HEK293T (cell line): ENCODE results near the gene NAIF1.

Source experiments
- CTCF ChIA-PET: fragments of 350-600 bp; formaldehyde crosslinking; extraction: SDS; loops from one replicate; lab custom pipeline; 2021; ENCODE audit warnings: antibody characterized with exemption, inconsistent platforms; lab: Yijun Ruan, JAX
- POLR2A ChIA-PET: fragments of 350-600 bp; formaldehyde crosslinking; extraction: SDS; loops from one replicate; lab custom pipeline; 2020; ENCODE audit warnings: antibody characterized with exemption, inconsistent platforms; lab: Yijun Ruan, JAX
- DNase-seq: peaks from one replicate; pipeline ENCODE4 v3.0.0; 2012; ENCODE audit warnings: mixed read lengths; ENCODE audit errors: extremely low spot score
- ARNT ChIP-seq: fragments of 450-650 bp; IDR thresholded peaks from 2 replicates; pipeline ENCODE4 v1.6.1; 2017; ENCODE audit warnings: mild to moderate bottlenecking
- BHLHE40 ChIP-seq: fragments of 450-650 bp; IDR thresholded peaks from 2 replicates; pipeline ENCODE4 v1.6.1; 2016; ENCODE audit warnings: mild to moderate bottlenecking, moderate library complexity, borderline replicate concordance
- CTBP1 ChIP-seq: fragments of 450-650 bp; IDR thresholded peaks from 2 replicates; pipeline ENCODE4 v1.6.1; 2016; ENCODE audit warnings: borderline replicate concordance
- ELF4 ChIP-seq: fragments of 450-650 bp; IDR thresholded peaks from 2 replicates; pipeline ENCODE4 v1.6.1; 2017; ENCODE audit warnings: antibody characterized with exemption
- FOXA1 ChIP-seq: fragments of 450-650 bp; IDR thresholded peaks from 2 replicates; pipeline ENCODE4 v1.6.1; 2016; ENCODE audit warnings: mild to moderate bottlenecking
- FOXK2 ChIP-seq: fragments of 450-650 bp; IDR thresholded peaks from 2 replicates; pipeline ENCODE4 v1.6.1; 2016; ENCODE audit warnings: mild to moderate bottlenecking
- FOXM1 ChIP-seq: fragments of 450-650 bp; IDR thresholded peaks from 2 replicates; pipeline ENCODE4 v1.6.1; 2017; ENCODE audit warnings: mild to moderate bottlenecking, borderline replicate concordance
- HDGF ChIP-seq: fragments of 450-650 bp; IDR thresholded peaks from 2 replicates; pipeline ENCODE4 v1.6.1; 2017; ENCODE audit warnings: antibody characterized with exemption, borderline replicate concordance
- L3MBTL2 ChIP-seq: fragments of 450-650 bp; conservative IDR thresholded peaks from 2 replicates; pipeline ENCODE4 v1.6.1; 2016; ENCODE audit warnings: mild to moderate bottlenecking
- LEF1 ChIP-seq: fragments of 450-650 bp; IDR thresholded peaks from 2 replicates; pipeline ENCODE4 v1.6.1; 2017; ENCODE audit warnings: mild to moderate bottlenecking, borderline replicate concordance
- NFRKB ChIP-seq: fragments of 450-650 bp; IDR thresholded peaks from 2 replicates; pipeline ENCODE4 v1.6.1; 2016; ENCODE audit warnings: mild to moderate bottlenecking, moderate library complexity
- PKNOX1 ChIP-seq: fragments of 450-650 bp; IDR thresholded peaks from 2 replicates; pipeline ENCODE4 v1.6.1; 2016
- SP1 ChIP-seq: fragments of 450-650 bp; IDR thresholded peaks from 2 replicates; pipeline ENCODE4 v1.6.1; 2017
- SUZ12 ChIP-seq: fragments of 450-650 bp; IDR thresholded peaks from 2 replicates; pipeline ENCODE4 v1.6.1; 2016; ENCODE audit warnings: mild to moderate bottlenecking
- TARDBP ChIP-seq: fragments of 450-650 bp; IDR thresholded peaks from 2 replicates; pipeline ENCODE4 v1.6.1; 2016
- ZNF384 ChIP-seq: fragments of 450-650 bp; IDR thresholded peaks from 2 replicates; pipeline ENCODE4 v1.6.1; 2016

The NAIF1 gene

GRCh38 chr9:128102196-128102595, 35.1 kb upstream of the NAIF1 start:
- CTCF ChIA-PET, result no interaction called here
- TF ChIP-seq ARNT (no peak), PKNOX1 (no peak), FOXK2 (no peak), TARDBP (no peak), ELF4 (no peak), NFRKB (no peak), ZNF384 (no peak), L3MBTL2 (no peak), LEF1 (no peak)
- DNase-seq, result no peak
- POLR2A ChIA-PET, result no interaction called here

- DNase-seq, result no peak
- CTCF ChIA-PET, result no interaction called here
Measured at GRCh38 chr9:128101690-128102089, 34.6 kb upstream of the NAIF1 start.

GRCh38 chr9:128101231-128101661, 34.1 kb upstream of the NAIF1 start:
- DNase-seq, result no peak
- POLR2A ChIA-PET, result no interaction called here

More at GRCh38 chr9:128101690-128102089, 34.6 kb upstream of the NAIF1 start:
- POLR2A ChIA-PET, result no interaction called here
- no peak for TF ChIP-seq ELF4
- no peak for TF ChIP-seq SUZ12
- no peak for TF ChIP-seq FOXM1
- TF ChIP-seq SP1, result no peak
- TF ChIP-seq LEF1, result no peak
- TF ChIP-seq L3MBTL2, result no peak
- TF ChIP-seq ARNT, result no peak

GRCh38 chr9:128100581-128100980, 33.5 kb upstream of the NAIF1 start:
- TF ChIP-seq L3MBTL2 (no peak), SUZ12 (no peak), CTBP1 (no peak), FOXA1 (no peak), TARDBP (no peak), LEF1 (no peak), FOXM1 (no peak), HDGF (no peak), PKNOX1 (no peak), ELF4 (no peak), BHLHE40 (no peak), ARNT (no peak), ZNF384 (no peak), NFRKB (no peak), SP1 (no peak), FOXK2 (no peak)
- DNase-seq, result no peak
- CTCF ChIA-PET, result interaction anchor here (0.6 kb wide), 1 partner anchor 158 kb away, joined by 3 read pairs; no protein-coding TSS in a partner anchor
- POLR2A ChIA-PET, result interaction anchor here (0.9 kb wide), 1 partner anchor 16 kb away, joined by 3 read pairs; no protein-coding TSS in a partner anchor

More at GRCh38 chr9:128101231-128101661, 34.1 kb upstream of the NAIF1 start:
- TF ChIP-seq FOXM1 (no peak), TARDBP (no peak)
- CTCF ChIA-PET, result no interaction called here

- CTCF ChIA-PET, result interaction anchor here (0.6 kb wide), 1 partner anchor 157 kb away, joined by 3 read pairs; no protein-coding TSS in a partner anchor
- POLR2A ChIA-PET, result interaction anchor here (0.9 to 1.1 kb wide), 2 partner anchors 16 to 33 kb away, joined by 3 read pairs; partner anchors contain the start of gene NAIF1
- no peak for DNase-seq
- no peak for TF ChIP-seq NFRKB
- no peak for TF ChIP-seq HDGF
- TF ChIP-seq SUZ12, result no peak
- no peak for TF ChIP-seq SP1
- no peak for TF ChIP-seq BHLHE40
- TF ChIP-seq LEF1, result no peak
Measured at GRCh38 chr9:128099932-128100491, 32.9 kb upstream of the NAIF1 start.

GRCh38 chr9:128099231-128099931, 32.3 kb upstream of the NAIF1 start:
- CTCF ChIA-PET, result interaction anchor here (3.4 kb wide), 1 partner anchor 18 kb away, joined by 12 read pairs; no protein-coding TSS in a partner anchor
- TF ChIP-seq PKNOX1 (peak; percentile 29; the same call in 1 of the 2 replicates), ARNT (no peak)
- POLR2A ChIA-PET, result interaction anchor here (1.1 kb wide), 1 partner anchor 33 kb away, joined by 3 read pairs; the partner anchor contains the start of gene NAIF1
- DNase-seq, result no peak
